ENCODE results near the gene KIF13A.
"Not testable (repeated sequence)": the region's sequence is repeated elsewhere in the genome, so short reads cannot be mapped to it uniquely, and the experiment has no call there.

Gene KIF13A

DNA sequence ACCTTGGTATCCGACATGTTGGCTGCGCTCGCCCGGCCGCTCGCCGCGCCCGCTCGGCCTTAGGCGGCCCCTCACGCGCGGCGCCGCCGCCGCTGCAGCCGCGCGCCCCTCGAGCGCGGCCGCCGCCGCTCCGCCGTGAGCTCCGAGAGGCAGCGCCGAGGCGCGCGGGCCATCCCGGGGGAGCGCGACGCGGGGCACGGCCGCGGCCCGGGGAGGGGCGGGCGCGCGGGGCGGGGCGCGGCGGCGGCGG is at the start of gene KIF13A:
TSS of gene KIF13A (minus strand) at position 189 of the 250 bp plus-strand sequence. CDS start at position 17, 172 bp downstream.
- FAIRE-seq = no peak

DNA sequence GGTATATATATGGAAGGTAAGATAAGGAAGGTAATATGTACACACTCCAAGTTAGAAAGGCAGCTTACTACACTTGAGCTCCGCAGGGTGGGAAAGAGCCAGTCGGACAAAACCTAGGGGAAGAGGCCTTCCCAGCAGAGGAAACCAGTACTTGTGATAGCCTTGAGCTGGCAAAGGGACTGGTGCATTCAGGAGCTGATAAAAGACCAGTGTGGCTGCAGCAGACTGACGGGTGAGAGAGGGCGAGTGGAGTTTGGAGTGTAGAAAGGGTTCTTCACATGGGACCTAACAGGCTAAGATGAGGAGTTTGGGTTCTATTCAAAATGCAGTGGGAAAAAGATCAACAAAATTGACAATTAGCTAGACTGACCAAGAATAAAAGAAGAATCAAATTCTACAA is 49.3 kb upstream of the KIF13A start:
- FAIRE-seq = no peak

DNA sequence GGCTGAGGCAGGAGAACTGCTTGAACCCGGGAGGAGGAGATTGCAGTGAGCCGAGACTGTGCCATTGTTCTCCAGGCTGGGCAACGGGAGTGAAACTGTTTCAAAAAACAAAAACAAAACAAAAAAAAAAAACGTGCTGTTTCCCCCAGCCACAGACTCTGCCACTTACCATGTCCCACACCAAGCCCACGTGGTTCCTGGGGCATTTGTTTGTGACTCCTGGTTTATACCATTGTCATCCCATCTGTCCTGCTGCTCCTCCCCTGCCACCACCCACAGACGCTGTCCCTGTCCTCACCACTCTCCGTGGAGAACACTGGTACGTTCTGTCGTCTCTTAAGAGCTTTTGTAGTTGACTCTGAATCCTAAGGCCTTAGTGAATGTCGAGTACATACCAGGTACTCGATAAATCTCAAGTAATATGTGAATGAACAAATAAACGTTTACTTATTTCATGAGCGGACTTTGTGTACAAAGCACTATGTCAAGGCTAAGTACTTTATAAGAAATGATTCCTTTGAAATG is 48.0 kb upstream of the KIF13A start:
- no peak for FAIRE-seq

DNA sequence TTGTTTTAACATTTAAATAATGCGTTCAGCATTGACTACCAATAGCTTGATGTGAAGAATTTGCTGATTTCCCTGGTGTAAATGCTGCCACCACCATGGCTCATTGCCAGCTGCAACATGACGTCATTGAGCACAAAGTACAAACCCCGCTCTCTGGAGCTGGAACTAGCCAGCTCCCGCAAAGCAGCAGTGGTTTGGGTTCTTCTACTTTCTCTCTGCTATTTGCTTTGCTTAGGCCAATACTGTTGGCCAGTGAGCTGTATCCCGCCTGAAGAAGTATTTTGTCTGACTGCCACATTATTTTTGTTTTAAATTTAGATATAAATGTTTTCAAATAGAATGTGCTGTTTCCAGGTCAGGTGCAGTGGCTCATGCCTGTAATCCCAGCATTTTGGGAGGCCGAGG is 47.4 kb upstream of the KIF13A start:
- FAIRE-seq = no peak

DNA sequence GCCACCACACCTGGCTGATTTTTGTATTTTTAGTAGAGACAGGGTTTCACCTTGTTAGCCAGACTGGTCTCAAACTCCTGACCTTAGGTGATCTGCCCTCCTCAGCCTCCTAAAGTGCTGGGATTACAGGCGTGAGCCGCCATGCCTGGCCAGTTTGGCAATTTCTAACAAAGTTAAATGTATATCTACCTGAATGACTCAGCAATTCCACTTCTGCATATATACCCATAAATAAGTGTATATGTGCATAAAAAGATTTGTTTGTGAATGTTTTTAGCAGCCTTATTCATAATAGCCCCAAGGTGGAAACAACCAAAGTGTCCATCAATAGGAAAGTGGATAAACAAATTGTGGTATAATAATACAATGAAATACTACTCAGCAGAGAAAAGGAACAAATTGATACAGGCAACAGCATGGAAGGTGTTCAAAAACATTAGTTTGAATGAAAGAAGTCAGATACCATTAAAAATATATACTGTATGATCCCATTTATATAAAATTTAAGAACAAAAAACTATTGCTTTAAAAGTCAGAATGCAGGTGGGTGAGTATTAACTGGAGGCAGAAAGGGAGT is 44.3 kb upstream of the KIF13A start:
- no peak for FAIRE-seq

DNA sequence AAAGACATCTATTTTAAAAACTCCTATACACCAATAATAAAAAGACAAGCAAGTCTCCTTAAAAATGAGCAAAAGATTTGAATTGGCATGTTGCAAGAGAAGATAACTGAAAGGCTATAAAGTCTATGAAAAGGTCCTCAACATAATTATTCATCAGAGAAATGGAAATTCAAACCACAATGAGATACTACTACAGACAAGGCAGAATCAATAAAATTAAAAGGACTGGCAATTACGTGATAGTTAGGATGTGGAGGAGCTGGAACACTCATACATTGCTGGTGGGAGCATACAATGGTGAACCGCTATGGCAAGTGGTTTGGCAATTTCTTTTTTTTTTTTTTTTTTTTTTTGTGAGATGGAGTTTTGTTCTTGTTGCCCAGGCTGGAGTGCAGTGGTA is 43.8 kb upstream of the KIF13A start:
- no peak for FAIRE-seq

DNA sequence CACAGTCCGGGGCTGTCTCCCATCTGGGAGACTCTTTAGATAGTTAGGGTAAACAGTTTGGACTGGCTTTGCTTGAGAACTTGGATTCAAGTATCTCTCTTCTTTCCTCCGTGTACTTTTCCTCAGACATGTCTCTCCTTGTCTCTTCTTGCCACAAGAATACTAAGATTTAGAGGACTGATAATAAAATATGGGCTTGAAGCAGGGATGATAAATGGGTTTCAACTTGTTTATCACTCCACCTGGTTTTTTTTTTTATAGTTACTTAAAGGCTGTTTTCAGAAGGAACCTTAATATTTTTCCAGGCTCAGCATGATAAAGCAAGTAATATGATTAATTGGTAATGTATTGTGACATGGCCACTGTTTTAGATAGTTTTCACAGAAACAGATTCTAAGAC is 40.9 kb upstream of the KIF13A start:
- FAIRE-seq = no peak

DNA sequence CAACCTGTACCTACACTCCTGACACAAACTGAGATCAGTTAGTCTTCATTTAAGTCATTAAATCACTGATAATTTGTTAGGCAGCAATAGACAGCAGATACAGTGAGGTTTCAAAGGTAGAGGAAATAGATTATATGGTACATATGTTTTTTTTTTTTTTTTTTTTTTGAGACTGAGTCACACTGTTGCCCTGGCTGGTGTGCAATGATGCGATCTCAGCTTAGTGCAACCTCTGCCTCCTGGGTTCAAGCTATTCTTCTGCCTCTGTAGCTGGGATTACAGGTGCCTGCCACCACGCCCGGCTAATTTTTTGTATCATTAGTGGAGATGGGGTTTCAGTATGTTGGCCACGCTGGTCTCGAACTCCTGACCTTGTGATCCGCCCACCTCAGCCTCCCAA is 38.2 kb upstream of the KIF13A start:
- no peak for FAIRE-seq

DNA sequence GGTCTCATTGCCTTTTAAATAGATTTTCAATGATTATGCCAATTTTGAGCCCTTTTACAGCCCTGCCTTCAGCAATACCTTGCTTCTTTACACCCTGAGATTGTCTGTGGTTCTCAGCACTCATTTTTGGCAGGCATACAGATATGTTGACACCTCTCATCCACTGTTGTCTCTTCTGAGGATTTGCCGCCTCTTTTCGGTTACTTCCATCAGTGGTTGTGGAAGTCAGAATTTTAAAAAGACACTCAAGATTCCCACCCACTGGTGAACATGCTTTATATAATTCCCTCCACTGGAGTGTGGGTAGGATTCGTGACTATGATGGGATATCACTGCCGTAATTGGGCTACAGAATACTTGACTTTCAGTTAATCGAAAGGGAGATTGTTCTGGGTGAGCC is 37.4 kb upstream of the KIF13A start:
- no peak for FAIRE-seq

DNA sequence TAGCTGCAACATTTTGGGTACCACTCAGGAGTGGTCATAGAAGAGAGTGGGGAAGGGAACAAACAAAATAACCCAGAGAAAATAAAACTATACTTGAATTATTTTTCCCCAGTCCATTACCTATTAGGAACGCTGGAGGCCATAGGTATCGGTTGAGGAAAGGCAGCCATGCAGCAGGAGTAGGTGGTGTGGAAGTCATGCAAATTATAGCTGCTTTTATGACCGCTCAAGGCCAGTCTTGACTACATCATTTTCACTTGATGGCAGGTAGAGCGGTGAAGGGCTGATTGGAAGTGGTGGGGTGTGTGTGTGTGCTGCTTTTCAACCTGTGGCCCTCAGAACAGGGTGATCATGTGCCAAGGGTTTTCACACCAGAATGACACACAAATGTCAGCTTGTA is 36.5 kb upstream of the KIF13A start:
- no peak for FAIRE-seq

DNA sequence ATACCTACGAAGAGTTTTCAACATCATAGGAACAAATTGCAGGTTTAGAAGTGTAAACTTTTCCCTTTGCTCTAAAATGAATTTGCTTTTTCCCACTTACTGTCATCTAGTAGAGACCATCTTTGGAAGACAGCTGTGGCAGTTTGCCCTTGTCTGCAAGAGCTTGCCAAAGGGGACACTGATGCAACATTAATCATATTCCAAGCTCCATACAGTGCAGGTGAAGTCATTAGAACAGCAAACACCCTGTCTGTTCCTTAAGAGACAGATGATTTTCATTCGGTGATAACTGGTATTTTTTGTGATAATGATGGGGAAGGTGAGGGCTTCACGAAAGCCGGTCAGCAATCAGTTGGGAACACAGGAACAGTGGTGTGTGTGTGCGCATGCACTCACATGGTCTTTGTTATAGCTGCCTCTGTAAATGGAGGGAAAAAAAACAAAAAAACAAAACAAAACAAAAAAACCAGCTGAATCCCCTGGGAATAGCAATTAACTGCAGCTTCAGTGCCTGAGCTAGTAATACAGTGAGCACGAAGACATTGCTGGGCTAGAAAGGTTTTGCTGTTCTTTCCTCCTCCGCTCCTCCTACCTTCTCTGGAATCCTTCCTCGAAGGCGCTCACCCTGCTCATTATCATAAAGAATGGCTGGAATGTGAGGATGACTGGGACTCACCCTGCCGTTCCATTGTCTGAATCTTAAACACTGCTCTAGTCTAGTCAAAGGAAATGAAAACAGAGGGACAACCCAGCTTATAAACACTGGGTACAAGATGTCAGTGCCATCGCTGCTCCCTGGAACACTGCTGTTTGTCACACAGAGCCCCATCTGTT is 35.2 kb upstream of the KIF13A start:
- FAIRE-seq = no peak

DNA sequence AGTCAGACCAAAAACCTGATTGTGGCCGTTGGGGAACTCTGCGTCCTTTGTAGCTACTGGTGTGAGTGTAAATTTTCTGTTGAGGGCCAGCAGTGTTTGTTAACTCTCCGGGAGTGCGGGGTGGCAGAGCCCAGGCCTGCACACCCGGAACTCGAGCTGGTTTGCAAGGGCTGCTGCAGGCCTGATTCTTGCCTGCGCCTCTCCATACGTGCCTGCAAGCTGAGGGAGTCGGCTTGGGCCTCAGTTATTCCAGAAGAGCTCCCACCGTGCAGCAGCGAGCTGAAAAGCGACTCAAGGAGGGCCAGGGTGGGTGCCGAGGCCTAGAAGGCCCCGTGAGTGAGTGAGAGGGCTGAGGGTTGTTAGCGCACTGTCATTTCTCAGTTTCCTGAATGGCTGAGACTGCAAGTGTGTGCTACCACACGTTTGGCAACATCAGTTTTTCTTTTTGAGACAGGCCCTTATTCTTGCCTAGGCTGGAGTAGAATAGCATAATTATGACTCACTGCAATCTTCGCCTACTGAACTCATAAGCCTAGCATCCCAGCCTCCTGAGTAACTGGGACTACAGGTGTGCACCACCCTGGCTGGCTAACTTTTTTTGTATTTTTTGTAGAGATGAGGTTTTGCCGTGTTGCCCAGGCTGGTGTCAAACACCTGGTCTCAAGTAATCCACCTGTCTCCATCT is 33.9 kb upstream of the KIF13A start:
- no peak for FAIRE-seq

DNA sequence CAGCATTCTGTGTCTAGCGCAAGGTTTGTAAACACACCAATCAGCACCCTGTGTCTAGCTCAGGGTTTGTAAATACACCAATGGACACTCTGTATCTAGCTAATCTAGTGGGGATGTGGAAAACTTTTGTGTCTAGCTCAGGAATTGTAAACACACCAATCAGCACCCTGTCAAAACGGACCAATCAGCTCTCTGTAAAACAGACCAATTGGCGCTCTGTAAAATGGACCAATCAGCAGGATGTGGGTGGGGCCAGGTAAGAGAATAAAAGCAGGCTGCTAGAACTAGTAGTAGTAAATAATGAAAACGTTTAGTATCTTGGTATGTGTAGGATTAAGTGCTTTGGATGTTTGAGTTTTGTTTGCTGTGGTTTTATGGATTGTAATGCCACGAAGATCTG is 33.1 kb upstream of the KIF13A start:
- FAIRE-seq = not testable (repeated sequence)

DNA sequence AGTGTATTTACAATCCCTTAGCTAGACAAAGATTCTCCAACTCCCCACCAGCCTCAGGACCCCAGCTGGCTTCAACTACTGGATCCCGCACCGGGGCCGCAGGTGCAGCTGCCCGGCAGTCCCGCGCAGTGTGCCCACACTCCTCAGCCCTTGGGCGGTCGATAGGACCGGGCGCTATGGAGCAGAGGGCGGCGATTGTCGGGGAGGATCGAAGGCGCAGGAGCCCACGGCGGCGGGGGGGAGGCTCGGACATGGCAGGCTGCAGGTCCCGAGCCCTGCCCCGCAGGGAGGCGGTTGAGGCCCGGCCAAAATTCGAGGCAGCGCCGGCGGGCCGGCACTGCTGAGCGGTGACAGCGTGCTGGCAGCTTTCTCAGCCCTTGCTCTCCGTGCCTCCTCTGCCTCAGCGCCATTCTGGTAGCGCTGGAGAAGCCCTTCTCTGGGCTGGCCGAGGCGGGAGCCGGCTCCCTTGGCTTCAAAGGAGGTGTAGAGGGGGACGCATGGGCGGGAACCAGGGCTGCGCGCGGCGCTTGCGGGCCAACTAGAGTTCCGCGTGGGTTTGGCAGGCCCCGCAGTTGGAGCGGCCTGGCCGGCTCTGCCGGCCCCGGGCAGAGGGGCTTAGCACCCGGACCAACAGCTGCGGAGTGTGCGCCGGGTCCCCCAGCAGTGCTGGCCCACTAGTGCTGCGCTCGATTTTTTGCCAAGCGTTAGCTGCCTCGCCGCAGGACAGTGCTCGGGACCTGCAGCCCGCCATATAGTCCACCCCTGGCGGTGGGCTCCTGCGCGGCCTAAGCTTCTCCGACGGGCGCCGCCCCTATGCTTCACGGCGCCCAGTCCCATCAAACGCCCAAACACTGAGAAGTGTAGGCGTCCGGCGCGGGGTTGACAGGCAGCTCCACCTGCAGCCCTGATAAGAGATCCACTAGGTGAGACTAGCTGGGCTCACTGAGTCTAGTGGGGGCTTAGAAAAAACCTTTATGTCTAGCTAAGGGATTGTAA is 32.4 kb upstream of the KIF13A start:
- no peak for FAIRE-seq

DNA sequence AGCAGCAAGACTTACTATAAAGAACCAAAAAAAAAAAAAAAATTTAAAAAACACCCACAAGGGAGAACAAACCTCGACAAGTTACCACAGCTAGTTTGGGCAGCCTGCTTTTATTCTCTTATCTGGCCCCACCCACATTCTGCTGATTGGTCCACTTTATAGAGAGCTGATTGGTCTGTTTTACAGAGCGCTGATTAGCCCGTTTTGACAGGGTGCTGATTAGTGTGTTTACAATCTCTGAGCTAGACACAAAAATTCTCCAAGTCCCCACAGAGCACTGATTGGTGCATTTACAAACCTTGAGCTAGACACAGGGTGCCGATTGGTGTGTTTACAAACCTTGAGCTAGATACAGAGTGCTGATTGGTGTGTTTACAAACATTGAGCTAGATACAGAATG is 31.7 kb upstream of the KIF13A start:
- FAIRE-seq = not testable (repeated sequence)

DNA sequence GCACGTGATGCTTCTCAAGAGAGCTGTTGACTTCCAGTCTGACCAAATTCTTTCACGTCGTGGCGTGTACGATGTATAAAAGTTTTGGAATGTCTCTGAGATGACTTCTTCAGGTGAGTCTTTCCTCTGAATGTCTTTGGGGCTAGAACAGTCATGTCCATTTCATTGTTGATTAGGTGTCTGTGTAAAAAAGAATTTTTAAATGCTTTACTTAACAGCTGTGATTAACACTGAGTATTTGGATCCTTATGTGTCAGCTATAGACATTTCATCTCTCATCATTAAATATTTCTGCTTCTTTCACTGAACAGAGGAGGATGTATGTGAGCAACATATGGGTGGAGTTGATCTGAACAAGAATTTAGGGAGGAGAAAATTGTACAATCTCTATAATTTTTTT is 29.3 kb upstream of the KIF13A start:
- FAIRE-seq = no peak

DNA sequence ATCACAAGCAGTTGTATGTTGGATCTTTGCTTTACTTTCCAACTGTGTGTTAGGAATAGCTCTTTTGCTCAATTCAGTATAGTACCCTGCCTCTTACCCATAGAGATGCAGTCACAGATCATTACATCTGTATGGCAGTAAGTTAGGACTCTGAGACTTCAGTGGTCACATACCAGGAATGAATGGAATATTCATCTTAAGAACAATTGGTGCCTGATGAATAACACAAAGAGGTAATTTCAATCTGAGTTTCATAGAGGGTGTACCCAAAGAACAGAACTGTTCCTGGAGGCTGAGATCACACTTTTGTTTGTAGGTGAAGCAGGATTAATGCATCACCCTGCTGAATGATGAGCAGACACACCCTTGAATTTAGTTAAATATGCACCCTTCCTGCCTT is 28.7 kb upstream of the KIF13A start:
- FAIRE-seq = no peak

DNA sequence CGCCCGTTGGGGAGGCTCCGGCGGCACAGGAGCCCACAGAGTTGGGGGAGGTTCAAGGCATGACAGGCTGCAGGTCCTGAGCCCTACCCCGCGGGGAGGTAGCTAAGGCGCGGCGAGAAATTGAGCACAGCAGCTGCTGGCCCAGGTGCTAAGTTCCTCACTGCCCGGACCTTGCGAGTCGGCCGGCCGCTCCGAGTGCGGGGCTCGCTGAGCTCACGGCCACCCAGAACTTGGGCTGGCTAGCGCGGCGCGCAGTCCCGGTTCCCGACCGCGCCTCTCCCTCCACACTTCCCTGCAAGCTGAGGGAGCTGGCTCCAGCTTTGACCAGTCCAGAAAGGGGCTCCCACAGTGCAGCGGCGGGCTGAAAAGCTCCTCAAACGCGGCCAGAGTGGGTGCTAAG is 23.9 kb upstream of the KIF13A start:
- no peak for FAIRE-seq

DNA sequence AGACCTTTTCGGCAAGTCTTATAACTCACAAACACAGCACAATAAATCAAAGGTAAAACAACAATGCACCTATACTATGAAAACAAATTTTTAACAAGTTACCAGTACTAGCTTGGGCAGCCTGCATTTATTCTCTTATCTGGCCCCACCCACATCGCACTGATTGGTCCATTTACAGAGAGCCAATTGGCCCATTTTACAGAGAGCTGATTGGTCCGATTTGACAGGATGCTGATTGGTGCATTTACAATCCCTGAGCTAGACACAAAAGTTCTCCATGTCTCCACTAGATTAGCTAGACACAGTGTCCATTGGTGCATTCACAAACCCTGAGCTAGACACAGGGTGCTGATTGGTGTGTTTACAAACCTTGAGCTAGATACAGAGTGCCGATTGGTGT is 23.1 kb upstream of the KIF13A start:
- FAIRE-seq = not testable (repeated sequence)

DNA sequence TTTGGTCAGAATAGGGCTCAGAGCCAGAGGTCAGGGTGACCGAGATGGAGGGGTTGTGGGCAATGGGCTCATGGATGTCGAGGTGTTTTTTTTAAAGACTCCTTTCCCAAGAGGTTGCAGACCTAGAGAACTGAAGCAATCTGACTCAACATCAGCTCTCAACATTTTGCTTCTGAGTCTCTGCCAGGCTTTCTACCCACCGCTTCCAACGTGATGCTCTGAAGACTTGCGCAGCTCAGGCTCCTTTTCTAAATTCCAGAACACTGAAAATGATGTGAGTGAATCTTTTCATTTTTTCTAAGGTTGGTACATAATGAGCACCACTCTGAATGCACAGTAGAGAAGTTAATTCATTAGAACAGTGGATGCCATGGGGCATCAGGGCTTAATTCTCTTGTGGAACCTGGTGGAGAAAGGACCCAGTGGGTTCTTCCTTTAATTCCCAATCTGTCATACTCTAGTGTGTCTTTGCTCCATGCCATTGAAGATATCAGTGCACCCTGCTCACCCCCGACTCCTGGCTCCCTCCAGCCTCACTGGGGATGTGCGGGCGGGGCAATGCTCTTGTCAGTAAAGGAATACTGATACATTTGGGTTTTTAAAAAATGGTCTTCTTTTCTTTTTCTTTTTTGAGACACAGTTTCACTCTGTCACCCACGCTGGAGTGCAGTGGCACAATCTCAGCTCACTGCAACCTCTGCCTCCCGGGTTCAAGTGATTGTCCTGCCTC is 17.0 kb upstream of the KIF13A start:
- no peak for FAIRE-seq

DNA sequence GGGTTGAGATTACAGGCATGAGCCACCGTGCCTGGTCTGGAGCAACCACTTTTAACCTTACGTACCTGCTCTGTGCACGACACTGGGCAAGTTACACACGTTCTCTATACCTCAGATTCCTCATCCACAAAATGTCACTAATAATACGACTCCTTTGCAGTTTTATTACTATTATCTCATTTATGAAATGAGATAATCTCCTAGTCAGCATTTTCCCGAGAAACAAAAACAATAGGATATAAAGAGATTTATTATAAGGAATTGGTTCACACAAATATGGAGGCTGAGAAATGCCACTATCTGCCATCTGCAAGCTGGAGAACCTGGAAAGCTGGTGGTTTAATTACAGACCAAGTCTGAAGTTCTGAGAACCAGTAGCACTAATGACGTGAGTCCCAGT is 12.0 kb upstream of the KIF13A start:
- no peak for FAIRE-seq

DNA sequence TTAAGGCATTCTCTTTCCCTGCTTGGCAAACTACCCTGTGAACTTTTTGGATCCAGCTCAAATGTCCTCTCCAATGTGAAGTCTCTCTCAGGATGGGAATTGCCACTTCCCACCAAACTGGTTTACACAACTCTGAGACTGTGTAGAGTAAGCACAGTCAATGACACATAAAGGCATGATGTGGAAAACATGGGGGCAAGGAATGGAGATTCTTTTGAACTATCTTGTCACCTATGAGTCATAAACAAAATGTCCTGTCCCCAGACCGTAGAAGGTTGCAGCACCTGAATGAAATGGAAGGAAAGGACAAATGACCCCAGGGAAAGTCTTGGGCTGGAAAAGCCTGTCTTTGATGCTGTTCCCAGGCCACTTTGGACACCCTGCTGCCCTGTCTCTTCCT is 11.0 kb upstream of the KIF13A start:
- FAIRE-seq = no peak

All from A204.1 (cell line).